ENCODE results near the gene ACAD9. TPM values are rescaled to one million over a fixed set of nuclear protein-coding genes. Genes with fewer than 3 reads are reported as not detected.

ACAD9 gene
- total RNA-seq, 1 experiment from 2014 or later, result 31.9 TPM

- DNase-seq (ENCODE audit: low spot score), result no peak
Measured at GRCh38 chr3:128933922-128934253, 54.5 kb downstream of the ACAD9 start.

GRCh38 chr3:128935922-128936321 is 56.5 kb downstream of the ACAD9 start:
- DNase-seq (ENCODE audit: low spot score), result no peak

GRCh38 chr3:128936341-128936740 is 56.9 kb downstream of the ACAD9 start:
- DNase-seq (ENCODE audit: low spot score), result no peak

GRCh38 chr3:128940252-128940651 is 60.8 kb downstream of the ACAD9 start:
- DNase-seq (ENCODE audit: low spot score), result no peak

- no peak for DNase-seq (ENCODE audit: low spot score)
Measured at GRCh38 chr3:128942161-128942952, 62.9 kb downstream of the ACAD9 start.

GRCh38 chr3:128945041-128945877 is 65.8 kb downstream of the ACAD9 start:
- DNase-seq (ENCODE audit: low spot score), result no peak

GRCh38 chr3:128945878-128946175 is 66.4 kb downstream of the ACAD9 start:
- DNase-seq (ENCODE audit: low spot score), result no peak

GRCh38 chr3:128946411-128946810 is 67.0 kb downstream of the ACAD9 start:
- peak; percentile 86 for DNase-seq (ENCODE audit: low spot score)

GRCh38 chr3:128949158-128949557 is 69.7 kb downstream of the ACAD9 start:
- DNase-seq (ENCODE audit: low spot score), result no peak

- no peak for DNase-seq (ENCODE audit: low spot score)
Measured at GRCh38 chr3:128950223-128950938, 71.0 kb downstream of the ACAD9 start.

- DNase-seq (ENCODE audit: low spot score), result no peak
Measured at GRCh38 chr3:128956440-128956839, 77.0 kb downstream of the ACAD9 start.

Other genes starting within 250 kb of the ACAD9 start
- gene RPN1, start 228.8 kb upstream of the ACAD9 start, total RNA-seq (2014; rRNA removed; shearing (Covaris generic)), result 525 and 532 TPM in 2 replicates
- 55.8 and 102 TPM in 2 replicates for gene RAB7A, start 153.4 kb upstream of the ACAD9 start, total RNA-seq (2014; rRNA removed; shearing (Covaris generic))
- gene CFAP92, start 114.5 kb downstream of the ACAD9 start, total RNA-seq (2014; rRNA removed; shearing (Covaris generic)), result 0.06 and 0.50 TPM in 2 replicates
- gene EFCC1, start 121.7 kb downstream of the ACAD9 start, total RNA-seq (2014; rRNA removed; shearing (Covaris generic)), result 0.27 and 1.2 TPM in 2 replicates
- not detected in 2 replicates for gene GP9, start 181.2 kb downstream of the ACAD9 start, total RNA-seq (2014; rRNA removed; shearing (Covaris generic))
- 13.0 and 15.9 TPM in 2 replicates for gene RAB43, start 242.2 kb downstream of the ACAD9 start, total RNA-seq (2014; rRNA removed; shearing (Covaris generic))